HG03378 (cell line): ENCODE results near the gene LRRC2.
"Not testable (repeated sequence)": the region's sequence is repeated elsewhere in the genome, so short reads cannot be mapped to it uniquely, and the experiment has no call there.

Experiments
- ATAC-seq: cut with Tn5 transposase; IDR thresholded peaks from one replicate; pipeline ENCODE4 v1.9.1; 2021; ENCODE audit warnings: mild to moderate bottlenecking, moderate library complexity; ENCODE audit not compliant: unreplicated experiment

The LRRC2 gene

DNA sequence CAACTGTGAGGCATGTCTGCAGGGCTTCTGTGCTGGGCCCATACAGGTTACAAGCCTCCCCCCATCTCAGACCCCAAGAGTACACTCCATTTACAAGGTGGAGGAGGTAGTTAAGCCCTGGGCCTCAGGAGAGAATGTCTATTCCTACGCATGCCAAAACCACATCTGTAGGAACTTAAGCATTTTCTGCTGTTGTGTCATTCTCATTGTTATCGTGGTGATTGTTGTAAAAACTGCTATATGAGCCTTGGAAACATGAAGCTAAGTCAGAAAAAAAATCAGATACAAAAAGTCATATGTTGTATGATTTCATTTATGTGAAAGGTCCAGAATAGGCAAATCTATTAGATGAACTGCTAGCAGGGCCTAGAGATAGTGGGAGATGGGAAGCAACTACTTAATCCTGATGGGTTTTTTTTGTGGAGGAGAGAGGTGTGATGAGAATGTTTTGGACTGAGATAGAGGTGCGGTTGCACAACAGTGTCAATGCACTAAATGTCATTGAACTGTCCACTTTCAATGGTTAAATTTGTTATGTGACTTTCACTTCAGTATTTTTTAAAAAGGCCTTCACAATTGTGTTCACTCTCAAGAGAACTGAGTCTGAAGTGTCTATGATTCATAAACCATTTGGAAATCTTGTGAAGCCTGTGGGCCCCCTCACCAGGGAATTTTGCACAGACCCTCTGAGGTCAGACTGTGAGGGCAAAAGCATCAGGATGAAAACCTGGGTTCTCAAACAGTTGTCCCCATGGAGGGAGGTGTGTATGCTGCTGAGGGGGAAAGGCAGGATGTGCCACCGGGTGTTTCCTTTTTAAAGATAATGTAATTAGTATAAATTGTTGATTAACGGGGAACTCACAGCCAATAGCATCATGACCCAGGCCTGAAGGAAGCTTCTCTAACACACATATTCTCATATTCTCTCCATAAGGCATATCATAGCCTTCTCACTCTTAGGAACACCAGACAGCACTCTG, 65.2 kb downstream of the LRRC2 start:
- no peak for ATAC-seq

DNA sequence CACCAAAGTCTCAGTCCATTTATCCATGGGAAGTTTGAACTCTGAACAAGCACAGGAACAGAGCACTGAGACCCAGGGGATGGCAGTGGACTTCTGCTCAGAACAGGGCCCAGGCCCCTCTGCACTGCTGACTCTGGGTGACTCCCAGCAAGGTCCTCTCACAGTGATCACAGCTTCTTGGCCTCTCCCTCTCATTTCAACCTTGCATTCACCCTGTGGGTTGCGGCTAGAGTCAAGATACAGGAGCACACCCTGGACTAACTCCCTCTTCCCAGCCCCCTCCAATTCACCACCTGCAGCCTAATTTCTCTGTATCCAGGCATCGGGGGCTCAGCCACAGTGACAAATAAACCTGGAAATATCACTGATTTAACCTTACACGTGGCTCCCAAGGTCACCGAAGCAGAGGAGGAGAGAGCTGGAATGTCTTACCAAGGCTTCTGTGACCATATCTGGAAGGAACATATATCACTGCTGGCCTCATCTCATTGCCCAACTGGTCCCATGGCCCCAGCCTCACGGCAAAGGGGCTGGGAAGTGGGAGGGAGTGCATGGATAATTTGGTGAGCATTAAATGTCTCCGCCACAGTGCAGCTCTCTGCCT, 67.1 kb downstream of the LRRC2 start:
- no peak for ATAC-seq

DNA sequence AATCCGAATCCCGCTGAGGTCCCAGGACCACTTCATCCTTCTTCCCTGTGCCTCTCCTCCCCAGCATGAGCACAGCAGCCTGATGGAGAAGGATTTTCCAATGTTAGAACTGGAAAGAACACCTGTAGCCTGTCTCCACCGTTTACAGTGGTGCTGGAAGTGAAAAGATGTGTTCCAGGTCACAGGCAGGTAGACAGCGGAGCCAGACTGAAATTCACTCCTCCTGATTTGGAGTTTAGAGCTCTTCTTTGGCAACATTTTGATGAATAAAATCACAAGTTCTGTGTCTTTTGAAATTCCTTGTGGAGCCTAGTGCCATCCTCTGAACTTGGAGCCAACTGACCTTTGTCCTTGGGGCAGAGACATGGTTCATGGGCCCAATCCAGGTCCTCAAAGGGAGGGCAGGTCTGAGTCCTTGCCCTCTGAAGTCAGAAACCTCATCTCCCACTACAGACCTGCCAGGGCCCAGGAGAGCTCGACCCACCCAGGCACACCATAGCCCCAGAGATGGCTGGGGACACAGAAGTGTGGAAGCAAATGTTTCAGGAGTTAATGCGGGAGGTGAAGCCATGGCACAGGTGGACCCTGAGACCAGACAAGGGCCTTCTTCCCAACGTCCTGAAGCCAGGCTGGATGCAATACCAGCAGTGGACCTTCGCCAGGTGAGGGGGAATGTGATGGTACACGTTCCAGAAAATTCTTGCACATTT, 68.4 kb downstream of the LRRC2 start, which contains the start of gene RTP3:
TSS of gene RTP3 (plus strand) at position 421 of the 710 bp plus-strand sequence. CDS start at position 508, 87 bp downstream.
- no peak for ATAC-seq

DNA sequence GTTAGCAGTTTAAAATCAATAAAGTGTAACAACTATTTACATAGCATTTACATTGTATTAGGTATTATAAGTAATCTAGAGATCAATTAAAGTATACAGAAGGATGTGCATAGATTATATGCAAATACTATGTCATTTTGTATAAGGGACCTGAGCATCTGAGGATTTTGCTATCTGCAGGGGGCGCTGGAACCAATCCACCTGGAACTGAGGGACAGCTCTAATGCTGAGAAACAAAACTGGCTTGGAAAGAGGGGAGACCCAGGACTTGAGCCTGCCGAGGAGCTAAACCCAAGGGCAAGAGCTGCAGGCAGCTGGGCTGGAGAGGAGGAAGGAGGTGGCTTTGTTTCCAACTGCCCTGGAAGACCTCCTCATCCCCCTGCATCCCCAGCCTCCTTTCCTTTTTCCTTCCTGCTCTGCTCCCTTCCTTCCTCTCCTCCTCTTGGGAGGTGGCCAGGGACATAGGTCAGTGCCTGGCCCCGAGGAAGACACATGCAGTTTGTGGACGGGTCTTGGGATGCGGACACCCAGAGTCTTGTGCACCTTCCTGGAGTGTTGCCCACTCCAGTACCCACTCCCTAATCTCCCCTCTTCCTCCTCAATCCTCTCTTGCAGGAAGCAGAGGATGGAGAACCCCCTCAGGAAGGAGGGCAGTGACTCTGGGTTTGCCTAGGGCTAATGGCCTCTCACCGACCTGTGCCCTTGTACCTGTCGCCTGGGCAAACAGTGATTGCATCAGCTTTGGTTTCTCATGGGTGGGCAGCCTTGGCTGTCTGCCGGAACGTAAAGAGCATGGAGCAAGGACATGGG, 69.2 kb downstream of the LRRC2 start:
- no peak for ATAC-seq

DNA sequence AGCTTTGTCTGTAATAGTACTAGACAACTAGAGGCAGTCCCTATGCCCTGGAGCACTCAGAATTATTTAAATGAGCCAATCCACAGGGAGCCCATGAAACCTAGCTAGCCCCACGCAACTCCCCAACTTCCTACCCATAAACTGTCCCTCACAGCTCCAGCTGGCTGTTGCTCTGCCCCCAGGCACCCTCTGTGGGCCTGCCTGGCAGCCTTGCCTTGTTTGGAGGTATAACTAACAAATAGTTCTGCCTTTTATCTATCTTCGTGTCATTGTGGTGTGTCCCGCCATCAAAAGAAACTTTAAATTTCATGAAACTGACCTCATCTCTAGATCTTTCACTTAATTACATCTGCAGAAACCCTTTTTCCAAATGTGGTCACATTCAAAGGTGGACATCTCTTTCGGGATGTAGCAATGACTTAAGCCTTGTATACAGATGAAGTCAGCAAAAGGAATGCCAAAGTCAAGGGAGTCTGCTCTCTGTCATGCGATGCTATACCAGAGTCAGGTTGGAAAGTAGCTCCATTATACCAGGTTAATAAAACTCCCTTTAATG, 70.1 kb downstream of the LRRC2 start:
- no peak for ATAC-seq

DNA sequence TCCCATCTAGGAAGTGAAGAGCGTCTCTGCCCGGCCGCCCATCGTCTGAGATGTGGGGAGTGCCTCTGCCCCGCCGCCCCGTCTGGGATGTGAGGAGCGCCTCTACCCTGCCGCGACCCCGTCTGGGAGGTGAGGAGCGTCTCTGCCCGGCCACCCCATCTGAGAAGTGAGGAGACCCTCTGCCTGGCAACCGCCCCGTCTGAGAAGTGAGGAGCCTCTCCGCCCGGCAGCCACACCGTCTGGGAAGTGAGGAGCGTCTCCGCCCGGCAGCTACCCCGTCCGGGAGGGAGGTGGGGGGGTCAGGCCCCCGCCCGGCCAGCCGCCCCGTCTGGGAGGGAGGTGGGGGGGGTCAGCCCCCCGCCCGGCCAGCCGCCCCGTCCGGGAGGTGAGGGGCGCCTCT, 71.6 kb downstream of the LRRC2 start:
- ATAC-seq: not testable (repeated sequence)

DNA sequence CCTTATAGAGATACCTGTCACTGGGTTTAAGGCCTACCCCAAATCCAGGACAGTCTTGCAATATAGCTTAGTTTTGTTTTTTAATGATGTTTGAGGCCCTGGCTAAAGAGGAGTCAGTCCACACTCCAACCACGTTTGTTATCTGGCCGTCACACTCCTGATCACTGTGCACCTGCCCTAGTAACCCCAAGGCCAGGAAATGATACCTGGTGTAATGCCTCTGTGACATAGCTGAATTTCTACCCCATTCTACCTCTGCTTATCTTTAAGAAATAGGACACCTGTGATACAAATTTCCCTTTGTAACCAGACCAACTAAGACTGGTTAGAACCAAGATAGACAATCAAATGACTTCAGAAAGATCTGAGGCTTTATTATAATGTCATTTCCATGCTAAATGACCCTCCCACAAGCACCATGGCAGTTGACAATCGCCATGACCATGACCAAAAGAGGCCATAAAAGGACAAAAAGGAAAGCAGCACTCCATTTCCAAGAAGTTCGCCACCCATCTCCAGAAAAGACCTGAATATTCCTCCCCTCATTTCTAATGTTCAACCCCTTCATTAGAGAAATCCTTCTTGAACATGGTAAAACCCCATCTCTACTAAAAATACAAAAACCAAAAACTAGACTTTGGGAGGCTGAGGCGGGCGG, 73.1 kb downstream of the LRRC2 start:
- no peak for ATAC-seq

DNA sequence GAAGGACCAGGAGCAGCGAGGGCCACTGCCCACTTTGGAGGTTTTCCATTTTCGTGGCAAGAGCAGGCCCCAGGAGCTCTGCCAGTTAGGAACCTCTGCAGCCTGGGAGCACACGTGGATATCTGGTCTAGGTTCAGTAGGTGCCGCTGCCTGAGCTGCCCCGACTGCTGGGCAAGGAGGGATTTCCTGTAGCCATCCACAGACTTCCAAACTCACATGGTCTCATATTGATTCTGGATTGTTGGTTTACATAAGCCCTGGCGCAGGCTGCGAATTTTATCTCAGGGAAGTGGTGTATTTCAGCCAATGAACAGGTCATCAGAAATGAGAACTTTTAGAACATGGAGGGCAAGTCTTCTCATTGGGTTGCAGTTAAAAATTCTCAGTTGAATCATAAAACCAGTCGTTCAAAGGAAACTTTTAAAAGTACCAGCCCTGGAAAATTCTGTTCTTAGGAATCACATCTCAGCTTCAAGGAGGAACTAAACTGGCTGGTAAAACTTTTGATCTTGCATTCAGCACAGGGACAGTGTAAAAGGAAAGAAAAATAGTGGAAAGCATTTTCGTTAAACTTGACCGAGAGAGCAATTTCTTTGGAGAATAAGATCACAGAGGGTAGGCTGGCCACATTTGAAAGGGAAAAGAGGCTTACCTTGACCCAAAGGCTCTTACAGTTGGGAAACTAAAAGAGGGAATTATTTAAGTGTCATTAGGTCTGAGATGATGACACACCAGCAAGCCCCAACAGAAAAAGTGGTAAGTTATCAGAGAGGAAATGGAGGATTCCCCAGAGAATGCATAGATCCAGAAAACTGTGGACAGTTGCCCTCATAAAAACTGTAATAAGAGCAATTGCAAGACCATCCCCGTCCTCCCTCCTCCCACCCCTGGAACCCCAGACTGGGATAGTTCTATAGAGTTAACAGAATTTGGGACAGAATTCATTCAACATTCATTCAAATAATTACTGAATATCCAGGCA, 74.7 kb downstream of the LRRC2 start:
- ATAC-seq: no peak

DNA sequence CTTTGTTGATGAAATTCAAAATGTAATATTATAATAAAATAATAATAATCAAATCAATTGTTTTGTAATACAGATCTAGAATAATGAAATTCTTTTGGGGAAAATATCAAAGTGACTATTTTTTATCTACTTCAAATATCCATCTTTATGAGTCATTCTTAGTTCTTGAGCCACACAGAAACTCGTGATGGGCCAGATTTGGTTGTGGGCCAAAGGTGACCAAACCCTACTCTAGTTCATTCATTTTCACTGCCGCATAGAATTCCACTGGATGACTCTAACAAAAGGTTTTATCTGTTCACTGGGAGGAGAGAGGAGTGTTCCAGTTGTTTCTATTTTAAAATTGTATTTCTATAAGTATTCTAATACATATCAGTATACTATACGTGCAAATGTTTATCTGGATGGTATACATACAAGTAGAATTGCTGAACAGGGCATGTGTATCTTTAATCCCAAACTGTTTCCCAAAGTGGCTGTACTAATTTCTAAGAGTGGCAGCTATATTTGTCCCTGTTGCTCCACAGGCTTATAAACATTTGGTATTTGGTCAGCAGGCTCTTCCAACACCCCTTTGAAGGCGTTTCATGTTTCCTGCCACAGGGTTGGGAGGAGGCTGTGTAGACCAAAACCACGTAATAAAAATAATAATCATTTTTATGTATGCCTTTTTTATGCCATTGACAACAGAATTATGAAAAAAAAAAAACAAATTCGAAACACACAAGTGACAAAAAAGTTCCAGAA, 75.6 kb downstream of the LRRC2 start:
- no peak for ATAC-seq

DNA sequence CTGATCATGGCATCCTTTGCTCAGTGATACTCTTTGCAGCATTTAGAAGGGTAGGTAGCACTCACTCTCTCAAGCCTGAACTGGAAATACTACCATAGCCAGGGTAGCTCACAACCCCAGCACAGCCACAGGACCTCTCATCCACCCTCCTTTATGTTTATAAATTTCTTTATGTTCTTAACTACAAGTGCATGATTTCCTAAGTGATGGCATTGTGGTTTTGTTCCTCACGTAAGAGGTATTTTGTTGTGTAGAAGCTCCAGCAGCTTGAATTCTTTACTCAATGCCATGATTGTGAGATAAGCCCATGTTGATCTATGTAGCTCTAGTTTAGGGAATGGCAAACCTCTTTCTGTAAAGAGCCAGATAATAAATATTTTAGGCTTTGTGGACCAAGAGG, 76.2 kb downstream of the LRRC2 start:
- no peak for ATAC-seq

DNA sequence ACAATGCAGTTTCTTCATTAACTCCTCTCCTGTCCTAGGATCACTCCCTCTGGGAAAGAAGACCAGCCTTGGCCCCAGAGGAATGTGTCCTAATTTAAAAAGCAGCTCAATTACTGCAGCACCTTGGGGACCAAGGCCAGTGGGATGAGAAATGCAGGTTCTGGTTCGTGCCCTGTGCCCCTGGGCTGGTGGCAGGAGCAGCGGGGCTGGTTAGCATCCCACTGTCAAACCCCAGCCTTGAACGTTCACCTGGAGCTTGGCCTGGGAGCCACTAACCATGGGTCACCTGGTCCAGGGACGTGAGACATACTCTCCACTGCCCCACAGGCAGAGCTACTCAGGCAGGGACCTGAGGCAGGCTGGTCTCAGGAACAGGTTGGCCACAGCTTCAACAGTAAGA, 76.7 kb downstream of the LRRC2 start:
- ATAC-seq: no peak

DNA sequence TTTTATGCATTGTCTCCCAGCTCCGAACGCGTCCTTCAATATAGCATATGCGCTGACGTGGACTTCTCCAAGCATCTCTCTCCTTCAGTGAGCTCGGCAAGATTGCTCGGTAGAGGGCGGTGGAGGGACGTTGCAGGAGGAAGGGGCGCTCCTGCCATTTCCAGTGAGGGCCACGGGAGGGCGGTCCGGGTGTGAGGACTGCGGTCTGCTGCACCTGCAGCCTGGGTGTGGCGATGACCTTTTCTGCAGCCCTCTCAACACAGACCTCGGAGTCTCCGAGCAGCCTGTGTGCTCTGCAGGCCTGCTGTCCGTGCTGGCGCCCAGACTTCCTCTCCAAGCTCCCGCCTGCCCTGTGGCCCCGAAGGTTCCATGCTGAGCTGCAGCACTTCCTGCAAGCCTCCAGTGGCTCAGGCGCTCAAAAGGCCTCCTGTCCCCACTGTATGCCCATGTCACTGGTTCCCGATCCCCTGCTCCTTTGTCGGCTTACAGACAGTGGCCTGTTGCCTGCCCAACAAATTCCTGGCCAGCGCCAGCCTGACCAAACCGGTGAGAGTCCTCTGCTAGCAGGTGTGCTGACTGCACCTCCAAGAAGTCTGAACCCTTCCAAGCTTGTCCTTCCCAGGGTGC, 77.3 kb downstream of the LRRC2 start:
- ATAC-seq: peak; percentile 73

DNA sequence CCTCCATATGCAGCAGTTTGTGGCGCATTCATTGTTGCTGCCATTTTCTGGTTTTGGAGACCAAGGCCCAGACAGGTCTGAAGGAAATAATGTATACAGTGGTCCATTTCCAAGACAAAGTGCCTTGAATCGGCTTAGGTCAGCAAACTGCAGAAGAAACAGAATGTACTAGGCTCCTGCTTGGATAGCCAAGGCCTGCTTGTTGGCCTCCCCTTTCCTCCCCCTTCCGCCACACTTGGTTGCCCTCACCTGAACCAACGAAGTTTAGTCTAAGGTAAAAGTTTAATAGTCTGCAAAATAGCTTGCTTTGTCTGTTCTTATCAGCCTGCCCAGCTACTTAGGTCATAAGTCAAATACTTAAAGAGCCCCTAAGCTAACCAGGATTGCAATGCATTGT, 80.3 kb downstream of the LRRC2 start:
- no peak for ATAC-seq

DNA sequence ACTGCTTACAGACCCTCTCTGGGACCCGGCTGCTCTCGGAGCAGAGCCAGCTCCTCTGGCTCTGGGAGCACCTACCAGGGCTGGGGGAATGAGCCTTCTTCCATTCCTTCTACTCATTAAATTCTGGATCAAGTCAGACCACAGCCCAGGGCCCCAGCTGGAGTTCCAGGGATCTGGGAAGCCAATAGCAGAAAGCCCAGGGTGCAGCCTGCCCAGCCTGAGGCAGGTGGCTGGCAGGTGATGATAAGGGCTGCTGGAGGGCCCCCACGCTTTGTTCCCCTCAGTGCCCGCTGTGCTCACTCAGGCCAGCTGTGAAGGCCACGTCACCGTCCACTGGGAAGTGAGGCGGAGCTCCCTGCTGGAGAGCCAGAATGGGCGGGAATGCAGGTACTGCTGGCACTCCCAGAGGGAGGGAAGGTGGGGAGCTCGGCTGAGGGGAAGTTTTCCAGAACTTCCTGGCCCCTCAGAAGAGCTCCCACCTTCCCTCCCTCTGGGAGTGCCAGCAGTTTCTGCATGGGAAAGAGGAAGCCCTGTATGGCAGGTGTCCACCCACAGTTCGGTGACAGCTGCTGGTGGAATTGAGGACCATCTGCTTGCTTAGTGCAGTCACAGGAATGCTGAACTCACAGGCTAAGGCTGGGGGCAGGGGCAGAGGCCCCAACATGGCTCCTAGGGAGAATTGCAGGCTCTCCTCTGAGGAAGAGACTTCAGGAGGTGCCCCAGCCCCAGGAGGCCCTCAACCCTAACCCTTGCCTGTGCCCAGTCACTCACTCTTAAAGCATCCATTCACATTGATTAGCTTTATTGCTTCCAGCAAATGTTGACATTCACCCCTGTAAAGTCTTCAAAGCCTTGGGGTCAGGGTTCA, 81.0 kb downstream of the LRRC2 start:
- ATAC-seq: no peak

DNA sequence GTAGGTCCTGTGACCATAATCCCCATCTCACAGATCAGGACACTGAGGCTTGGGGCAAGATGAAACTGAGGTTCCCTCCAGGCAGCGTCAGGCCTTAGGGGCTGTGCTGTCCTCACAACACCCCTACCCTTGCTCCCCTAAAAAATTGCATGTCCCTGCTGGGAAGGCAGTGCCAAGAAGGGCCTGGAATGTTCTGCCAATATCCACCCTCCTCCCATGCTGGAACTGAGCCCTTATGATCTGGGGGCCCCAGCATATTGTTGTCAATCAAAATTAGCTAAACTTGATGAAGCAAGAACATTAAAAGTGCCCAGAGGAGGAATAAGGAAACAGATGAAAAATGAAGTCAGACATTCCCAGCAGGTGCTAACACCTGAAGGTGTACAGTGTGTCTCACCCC, 81.7 kb downstream of the LRRC2 start:
- ATAC-seq: no peak

DNA sequence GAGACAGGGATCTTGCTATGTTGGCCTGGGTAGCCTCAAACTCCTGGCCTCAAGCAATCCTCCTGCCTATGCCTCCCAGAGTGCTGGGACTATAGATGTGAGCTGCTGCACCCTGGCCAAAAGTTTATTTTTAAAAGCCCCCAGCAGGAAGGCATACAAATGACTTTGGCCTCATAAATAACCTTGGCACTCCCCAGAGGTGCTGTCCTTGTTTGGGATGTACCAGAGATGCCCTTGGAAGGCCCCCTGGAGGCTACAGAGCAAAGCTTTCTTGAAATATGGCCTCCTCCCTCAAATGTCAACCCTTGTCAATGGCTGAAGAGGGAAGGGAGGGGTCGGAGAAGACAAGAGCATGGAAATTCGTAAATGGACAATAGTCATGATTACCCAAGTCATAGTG, 82.3 kb downstream of the LRRC2 start:
- ATAC-seq: no peak
